ENCODE data around the gene BATF.

Gene BATF

DNA sequence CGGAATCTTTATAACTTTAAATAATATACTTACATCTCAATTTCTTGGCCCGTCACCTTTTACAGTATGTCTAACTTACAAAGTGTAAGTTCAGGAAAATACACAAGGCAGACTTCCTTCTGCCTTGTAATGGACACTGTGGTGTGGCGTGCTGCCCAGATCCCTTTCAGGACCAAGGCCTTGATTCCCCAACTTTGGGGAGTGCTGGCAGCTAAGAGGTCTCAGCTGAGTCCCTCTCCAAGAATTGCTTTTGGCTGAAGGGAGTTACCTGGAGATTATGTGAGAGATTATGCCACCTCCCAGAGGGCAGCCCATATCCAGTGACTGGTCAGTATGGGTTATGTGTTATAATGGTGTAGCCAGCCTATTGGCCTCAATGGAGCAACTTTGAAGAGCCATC lies 21.2 kb upstream of the BATF start:
- no peak for DNase-seq

DNA sequence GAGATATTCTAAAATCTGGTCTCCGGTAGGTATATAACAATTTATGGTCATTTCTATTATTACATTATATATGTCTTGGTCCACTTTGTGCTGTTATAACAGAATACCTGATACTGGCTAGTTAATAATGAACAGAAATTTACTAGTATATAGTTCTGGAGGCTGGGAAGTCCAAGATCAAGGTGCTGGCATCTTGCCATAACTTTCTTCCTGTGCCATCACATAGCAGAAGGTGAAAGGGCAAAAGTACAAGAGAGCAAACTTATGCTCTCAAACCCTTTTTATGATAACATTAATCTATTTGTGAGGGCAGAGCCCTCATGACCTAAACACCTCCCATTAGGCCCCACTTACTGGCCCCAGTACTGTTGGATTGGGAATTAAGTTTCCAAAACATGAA lies 17.9 kb upstream of the BATF start:
- no peak for DNase-seq

DNA sequence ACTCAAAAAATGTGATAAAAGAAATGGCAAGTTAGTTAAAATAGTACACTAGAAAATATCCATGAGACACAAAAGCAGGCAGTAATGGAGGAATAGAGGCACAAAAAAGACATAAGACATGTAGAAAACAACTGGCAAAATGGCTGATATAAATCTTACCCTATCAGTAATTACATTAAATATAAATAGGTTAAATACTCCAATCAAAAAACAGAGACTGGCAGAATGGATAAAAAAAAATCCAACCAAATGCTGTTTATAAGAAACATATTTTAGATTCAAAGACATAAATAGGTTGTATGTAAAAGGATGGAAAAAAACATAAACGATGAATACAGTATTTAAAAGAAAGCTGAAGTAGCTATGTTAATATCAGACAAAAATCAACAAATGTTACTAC lies 15.3 kb upstream of the BATF start:
- DNase-seq = no peak

DNA sequence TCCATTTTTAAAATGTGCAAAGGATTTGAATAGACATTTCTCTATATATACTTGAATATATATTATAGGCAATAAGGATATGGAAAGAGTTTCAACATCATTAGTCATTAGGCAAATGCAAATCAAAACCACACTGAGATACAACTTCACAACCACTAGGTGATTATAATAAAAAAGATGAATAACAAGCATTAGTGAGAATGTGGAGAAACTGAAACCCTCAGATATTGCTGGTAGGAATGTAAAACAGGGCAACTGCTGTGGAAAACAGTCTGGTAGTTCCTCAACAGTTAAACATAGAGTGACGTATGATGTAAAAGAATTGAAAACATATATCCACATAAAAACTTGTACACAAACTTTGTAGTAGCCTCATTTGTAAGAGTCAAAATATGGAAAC lies 11.7 kb upstream of the BATF start:
- DNase-seq = no peak

DNA sequence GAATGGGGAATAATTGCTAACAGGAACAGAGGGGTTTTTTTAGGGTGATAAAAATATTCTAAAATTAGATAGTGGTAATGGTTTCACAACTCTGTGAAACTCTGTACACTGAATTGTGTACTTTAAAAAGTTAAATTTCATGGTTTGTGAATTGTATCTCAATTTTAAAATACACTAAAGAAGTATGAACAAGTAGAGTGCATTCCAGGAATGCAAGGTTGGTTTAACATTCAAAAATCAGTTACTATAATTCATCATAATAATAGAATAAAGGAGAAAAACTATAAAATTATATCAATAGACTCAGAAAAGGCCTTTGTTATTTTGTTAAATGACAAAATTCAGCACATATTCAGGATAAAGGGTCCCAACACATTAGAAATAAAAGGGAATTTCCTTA lies 11.1 kb upstream of the BATF start:
- no peak for DNase-seq

DNA sequence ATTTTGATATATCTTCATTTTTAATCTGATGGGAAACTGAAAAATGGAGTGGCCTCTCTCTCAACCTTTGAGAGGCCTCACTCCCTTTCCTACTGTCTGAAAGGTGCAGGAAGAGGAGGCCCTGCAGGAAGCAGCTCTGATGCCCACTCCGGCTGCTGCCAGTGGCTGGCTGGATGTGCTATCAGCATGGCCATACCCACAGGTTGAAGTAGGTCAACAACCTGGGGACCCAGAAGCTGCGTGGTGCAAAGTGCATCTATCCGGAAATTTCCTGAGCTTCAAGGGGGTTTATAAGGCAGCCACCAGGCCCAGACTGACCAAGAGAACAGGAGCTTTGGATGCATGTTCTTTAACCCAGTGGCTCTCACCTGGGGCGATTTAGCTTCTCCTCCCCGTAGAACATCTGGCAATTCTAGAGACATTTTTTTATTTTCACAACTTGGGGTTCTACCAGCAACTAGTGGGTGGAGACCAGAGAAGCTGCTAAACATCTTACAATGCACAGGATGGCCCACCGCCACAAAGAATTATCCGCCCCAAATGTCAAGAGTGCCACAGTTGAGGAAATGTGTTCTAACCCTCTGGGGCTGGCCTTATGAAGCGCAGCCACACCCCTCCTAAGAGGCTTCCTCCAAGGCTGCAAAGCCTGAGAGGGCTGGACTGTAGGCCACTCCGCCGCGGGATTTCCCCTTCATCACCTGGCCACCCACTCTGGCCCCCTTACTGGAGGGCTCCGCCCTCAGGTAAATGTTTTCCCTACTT lies 8.2 kb upstream of the BATF start:
- no peak for DNase-seq

DNA sequence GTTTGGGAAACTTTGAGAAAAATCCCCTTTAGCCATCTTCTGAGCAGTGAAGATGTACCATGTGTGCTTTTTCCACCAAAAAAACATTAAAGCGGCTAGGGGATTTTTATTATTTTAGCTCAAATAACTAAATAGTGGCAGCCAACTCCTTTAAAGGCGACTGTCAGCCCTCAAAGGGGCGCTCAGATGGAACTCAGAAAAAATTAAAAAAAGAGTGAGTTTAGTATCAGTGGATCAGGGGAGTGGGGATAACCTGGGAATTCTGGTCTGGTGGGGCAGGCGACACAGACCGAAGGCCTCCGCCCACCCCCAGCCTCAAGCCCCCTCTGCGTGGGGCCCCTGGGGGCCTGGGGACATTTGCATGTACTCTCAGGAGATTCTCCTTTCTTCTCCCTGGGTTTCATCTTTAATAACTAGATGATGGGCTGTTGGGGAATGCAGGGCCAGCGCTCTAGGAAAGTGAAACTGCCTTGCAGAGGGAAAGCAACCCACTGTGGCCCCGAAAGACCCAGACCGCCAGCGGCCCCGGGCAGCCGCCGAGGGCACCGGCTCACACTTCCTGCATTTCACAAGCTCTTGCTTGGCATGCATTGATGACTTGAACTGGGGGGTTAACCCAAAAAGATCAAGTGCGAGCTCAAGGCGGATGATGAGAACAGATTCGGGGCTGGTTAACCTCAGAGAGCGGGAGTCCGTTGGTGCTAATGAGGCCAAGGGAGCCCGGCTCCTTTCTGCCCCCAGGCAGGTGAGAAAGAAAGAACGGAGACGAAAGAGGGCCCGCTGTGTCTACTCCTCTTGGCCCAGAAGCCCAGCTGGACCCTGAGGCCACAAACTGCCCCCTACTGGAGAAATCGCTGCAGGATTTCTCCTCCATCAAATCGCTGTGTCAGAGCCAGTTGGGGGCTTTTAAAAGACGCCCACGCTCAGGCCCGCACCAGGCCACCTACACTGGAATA lies 7.3 kb upstream of the BATF start:
- no peak for DNase-seq

DNA sequence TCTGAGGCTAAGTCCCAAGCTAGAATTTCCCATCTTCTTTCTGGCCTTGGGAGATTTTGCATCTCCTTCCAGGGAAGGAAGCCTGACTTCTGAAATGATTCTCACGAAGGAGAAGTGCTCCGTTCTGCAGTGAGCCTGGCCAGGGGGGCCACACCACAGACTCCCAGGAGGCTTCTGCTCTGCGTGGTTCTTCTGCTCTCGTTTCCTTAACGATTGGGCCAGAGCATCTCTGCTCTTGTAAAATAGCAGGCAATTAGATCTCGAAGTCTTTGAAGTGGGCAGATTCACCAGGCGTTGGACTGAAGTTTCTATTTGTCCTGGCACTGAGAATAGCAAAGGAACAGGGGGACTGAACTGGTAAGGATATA lies 6.7 kb upstream of the BATF start:
- DNase-seq = no peak

DNA sequence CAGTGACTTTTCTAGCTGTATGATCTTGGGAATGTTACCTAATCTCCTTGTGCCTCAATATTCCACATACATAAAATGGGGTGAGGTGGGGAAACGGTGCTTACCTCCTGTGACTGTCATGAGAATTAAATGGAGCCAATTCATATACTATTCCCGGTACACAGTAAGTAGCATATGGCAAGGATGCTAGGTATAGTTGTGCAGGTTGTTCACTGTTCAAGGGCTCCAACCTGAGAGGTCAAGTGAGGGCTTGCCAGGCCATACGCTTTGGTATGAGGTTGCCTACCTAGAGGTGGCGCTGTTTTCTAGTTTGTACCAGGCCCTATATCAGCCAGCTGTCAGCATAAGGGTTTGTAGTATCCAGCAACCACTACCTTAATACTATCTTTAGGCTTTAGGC lies 3.6 kb upstream of the BATF start:
- DNase-seq = no peak

DNA sequence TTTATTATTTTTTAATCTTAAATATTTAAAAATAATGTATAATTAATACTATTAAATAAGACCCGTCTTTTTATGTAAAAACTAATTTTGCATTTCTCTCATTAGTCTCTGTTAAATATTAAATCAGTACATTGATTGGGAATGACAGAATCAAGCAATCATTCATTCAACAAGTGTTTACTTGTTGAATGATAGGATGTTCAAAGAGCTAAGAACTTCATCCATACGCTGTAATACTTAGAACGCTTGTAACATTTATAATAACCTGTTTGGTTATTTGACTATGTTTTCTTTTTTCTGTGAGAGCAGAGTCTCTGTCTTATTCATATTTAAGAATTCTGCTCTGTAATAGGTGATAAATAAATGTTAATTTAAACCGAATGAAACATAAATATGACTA lies 2.9 kb upstream of the BATF start:
- no peak for DNase-seq

DNA sequence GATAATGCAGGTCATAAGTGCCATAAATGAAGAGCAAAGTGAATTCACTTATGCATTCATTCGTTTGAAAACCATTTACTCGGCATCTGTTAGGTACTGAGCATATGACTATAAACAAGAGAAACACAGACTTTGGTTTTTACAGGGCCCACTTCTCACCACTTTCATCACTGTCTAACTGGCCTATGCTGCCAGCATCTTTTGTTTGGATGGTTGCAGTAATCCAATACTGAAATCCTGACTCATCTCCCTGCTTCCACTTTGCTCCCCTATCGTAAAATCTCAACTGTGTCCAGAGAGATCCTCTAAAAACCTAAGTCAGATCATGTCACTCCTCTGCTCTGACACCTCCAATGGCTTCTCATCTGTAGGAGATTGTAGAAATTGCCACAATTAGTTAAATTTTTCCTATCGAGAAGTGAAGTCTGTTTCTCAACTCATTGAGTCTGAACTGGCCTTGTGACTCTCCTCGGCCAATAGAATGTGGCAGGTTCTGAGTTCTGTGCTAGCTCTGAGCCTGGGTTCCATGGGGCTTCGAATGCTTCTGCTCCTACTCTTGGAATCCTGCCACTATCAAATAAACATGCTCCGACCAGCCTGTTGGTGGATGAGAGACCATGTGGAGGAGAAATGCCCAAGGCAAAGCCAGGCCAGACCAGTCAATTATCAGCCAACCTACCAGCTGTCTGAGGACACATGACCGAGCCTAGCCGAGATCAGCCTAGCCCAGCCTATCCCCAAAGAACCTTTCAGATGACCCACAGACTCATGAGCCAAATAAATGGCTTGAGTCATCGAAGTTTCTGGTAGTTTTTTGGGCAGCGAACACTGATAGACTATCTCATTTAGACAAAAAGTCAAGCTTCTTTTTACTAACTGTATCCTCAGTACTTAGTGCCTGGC lies 2.2 kb upstream of the BATF start:
- no peak for DNase-seq

DNA sequence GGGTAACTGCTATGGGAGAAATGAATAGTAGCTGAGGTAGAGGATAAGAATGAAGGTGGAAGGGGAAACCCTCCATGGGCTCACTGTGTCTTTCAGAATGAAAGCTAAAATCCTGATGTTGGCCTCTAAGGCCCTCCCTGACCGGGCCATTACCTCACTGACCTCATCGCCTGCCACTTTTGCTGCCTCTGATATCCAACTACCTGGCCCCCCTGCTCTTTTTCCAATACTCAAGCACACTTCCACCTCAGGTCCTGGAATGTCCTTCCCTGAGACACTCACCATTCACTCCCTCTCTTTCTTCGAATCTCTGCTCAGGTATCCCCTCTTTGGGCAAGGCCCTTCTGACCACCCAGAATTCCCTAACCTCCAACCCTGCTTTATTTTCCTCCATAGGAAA lies 1.4 kb upstream of the BATF start:
- DNase-seq = no peak

DNA sequence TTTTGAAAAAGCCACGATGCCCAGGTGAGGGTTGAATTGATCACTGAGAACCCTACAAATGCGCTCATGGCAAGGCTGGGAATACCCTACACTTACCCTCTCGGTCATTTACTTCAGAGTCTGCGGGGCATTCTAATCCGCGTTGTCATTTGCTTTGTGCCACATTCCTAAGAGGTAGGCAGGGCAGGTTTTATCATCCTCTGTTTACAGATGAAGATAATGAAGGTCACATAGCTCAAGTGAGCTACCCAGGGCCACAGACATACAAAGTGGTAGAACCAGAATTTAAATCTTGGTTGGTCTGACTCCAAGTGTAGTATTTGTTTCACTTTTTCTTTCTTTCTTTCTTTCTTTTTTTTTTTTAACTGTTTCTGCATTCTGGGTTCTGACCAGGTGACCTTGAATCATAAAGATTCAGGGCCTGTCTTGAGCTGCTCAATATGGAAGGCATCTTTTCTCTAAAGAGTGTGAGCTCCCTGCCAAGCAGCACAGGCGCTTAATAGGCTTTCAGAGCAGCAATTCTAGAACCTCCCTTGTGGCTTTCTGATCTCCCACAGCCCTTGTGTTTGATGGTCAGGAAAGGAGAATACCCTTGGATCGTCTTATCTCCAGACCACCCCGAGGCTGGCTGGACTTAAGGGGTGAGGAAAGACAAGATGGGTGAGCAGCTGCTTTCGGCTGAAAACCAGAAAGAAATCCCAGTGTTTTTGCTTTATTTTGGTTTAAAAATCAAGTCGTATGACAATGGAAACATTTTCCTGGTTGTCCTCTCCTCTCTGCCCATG lies 662 bp upstream of the BATF start:
- DNase-seq = no peak

DNA sequence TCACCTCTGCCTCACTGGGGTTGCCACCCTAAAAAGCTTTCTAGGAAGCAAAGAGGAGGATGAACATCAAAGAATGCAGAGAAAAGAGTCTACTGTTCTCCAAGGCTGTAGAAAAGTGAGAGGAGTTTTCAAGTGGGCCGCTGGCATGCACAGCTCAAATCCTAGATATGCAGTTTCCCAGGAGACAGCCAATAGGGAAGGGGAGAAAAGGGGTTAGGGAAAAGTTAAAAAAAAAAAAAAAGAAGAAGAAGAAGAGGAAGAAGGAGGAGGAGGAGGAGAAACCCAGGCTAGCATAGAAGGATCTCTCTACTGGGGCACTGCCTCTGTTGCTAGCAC lies 682 bp downstream of the BATF start:
- no peak for DNase-seq

DNA sequence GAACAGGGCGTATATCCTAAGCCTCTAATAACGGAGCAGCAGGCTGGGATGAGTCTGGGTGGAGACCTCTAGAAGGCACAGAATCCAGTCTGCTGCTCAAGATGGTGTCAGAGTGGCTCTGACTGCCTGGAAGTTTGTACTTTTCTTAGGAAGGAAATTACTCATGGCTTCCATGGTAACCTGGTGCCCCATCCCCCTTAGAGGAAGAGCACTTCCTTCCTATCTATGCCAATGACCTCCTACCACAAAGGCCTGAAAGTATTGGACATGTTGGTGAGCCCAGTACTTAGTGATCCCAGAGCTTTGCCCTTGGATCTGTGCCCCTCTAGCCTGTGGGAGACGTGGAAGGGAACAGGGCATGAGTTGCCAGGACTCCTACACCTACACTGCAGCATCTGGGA lies 1.5 kb downstream of the BATF start:
- DNase-seq = no peak

DNA sequence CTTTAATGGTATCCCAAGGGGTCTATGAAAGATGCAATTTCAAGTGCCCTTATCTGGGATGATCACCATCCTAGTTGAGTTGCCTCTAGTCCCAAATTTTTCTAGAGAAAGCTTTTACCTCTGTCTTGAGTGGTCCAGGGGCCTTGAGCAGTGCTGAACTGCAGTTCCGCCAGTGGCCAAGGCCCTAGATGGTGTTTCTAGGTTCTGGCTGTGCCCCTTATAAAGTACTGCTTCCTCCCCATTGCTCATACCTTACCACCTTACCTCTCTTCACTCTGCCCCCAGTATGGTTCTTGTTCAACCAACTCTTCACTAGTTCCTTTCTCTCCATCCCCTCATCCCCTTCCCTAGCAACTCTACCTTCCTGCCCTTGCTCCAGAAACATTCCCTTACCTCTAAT lies 3.7 kb downstream of the BATF start:
- no peak for DNase-seq

DNA sequence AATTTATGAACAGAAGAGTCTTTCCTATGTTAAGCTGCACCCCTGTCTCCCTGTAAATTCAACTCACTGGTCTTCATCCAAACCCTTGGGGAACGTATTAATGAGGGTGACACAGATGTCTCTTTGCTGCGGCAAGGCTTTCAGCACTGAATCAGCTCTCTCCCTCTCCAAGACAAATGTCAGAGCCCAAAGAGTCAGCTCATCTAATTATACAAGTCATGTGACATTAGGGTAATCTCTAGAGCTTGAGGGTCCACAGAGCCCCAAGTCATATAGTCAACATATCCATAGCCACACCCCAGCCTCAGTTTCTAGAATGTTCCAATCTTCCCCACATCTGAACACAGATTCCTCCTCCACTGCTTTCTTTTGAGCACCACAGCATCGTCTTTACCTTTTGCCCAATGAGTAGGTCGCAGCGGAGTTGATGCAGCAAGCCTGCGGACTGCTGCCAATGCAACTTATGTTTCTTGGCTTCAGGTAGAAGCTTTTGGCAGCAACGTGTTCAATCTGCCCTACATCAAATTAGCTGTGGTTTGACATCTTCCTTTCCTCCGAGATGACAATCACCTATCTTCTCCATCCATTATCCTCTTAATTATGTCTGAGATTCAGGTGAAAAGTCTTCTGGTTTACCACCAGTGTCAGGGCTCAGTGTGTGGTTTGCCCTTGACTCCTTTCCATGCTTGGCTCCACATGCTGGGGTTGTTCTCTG lies 5.3 kb downstream of the BATF start:
- no peak for DNase-seq

DNA sequence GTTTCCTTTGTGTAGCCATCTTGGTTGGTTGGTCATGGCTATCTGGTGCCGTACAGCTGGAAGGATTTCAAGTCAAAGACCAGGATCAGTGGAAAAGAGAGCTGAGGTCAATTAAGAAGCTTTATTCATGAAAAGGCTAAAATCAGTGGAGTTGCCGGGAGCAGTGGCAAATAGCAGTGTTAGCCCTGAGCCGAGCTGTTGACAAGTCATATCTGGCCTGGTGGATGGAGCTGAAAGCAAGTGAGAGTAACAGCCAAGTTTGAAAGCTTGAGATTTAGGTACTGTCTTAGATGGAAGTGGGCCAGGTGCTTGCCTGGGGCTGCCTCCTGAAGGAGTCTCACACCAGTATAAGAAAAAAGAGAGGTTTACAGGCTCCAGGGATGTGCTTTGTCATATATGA lies 9.0 kb downstream of the BATF start:
- no peak for DNase-seq

DNA sequence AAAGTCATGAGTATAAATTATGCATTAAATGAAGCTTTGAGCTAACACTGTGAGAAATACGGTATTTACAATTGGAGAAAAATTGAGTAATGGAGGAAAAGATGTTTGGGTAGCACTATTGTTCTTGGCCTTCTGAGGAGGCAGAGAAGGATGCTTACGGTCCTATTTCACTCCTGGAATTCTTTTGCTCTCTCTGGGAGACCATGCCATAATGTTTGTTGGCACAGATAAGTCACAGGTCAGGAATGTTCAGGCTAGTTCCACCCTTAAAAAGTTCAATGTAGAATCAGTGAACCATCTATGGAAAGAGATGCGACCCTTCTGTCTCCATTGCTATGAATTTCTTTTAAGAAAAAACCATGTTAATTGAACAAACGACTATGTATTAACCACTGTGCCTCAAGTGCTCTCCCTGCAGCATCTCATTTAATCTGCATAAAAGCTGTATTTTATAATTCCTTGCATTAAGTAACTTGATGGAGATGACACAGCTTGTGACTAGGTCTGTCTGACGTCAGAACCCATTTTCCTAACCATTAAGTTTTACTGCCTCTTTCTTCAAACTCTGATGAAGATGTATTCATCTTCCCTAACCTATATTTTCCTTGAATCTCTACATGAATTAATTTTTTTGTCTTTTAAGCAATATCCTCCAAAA lies 9.5 kb downstream of the BATF start:
- no peak for DNase-seq

DNA sequence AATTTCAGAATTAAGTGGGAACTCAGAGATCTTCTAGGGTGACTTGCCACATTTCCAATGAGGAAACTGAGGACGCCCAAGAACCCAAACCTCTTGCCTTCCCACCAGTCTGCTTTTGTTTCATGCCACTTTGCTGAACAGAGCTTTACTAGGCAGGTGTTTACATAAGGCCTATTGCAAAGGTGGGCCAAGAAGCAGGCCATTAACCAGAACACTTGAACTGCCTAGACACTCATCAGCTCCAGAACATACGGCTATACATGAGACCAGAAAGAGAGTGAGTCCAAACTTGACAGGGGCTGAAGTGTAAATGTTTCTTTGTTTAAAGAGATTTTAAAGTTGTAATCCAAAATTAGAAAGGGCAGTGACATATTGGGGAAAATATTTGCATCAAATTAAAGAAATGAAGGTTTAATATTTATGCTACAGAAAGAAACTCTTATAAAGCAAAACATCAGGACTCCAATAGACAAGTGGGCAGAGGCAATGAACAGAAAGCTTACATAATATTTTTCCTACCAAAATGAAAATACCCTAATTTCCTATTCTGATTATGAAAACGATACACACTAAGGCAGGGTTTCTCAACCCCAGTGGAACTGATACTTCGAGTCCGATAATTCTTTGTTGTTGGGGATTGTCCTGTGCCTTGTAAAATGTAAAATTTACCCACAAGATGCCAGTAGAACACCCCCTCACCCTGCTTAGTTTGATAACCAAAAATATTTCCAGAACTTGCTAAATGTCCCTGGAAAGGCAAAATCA lies 11.7 kb downstream of the BATF start:
- DNase-seq = no peak
